ENCODE measurements around the gene KHNYN.
A peak's percentile ranks its signal among the peaks of the same experiment; 100 is the strongest.

Gene KHNYN

DNA sequence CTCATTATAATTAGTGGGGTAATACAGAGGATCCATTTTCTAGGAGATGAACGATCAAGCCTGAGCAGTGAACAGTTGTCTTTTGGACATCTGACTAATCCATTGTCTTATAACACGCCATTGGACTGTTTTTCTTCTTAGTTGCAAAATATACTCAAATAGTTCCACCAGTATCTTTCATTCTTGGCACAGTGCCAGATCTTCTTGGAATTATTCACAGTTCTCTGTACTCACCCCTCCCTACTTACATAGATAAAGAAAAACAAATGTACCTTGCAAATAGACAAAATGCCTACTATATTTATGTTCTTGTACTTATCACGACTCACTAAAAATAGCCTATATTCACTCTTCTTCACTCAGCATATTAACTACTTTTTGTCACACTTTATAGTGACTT is 4.0 kb upstream of the KHNYN start:
- TF ChIP-seq, protein P1, sequence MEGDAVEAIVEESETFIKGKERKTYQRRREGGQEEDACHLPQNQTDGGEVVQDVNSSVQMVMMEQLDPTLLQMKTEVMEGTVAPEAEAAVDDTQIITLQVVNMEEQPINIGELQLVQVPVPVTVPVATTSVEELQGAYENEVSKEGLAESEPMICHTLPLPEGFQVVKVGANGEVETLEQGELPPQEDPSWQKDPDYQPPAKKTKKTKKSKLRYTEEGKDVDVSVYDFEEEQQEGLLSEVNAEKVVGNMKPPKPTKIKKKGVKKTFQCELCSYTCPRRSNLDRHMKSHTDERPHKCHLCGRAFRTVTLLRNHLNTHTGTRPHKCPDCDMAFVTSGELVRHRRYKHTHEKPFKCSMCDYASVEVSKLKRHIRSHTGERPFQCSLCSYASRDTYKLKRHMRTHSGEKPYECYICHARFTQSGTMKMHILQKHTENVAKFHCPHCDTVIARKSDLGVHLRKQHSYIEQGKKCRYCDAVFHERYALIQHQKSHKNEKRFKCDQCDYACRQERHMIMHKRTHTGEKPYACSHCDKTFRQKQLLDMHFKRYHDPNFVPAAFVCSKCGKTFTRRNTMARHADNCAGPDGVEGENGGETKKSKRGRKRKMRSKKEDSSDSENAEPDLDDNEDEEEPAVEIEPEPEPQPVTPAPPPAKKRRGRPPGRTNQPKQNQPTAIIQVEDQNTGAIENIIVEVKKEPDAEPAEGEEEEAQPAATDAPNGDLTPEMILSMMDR (IDR thresholded peaks at IDR 0.05; ENCODE audit: low read depth, low read length, missing control alignments): no peak
- no peak for DNase-seq (ENCODE audit: extremely low read depth, low read depth)
- H3K4me3 ChIP-seq (replicated peaks; ENCODE audit: low read depth, low read length): no peak overlapping the region

DNA sequence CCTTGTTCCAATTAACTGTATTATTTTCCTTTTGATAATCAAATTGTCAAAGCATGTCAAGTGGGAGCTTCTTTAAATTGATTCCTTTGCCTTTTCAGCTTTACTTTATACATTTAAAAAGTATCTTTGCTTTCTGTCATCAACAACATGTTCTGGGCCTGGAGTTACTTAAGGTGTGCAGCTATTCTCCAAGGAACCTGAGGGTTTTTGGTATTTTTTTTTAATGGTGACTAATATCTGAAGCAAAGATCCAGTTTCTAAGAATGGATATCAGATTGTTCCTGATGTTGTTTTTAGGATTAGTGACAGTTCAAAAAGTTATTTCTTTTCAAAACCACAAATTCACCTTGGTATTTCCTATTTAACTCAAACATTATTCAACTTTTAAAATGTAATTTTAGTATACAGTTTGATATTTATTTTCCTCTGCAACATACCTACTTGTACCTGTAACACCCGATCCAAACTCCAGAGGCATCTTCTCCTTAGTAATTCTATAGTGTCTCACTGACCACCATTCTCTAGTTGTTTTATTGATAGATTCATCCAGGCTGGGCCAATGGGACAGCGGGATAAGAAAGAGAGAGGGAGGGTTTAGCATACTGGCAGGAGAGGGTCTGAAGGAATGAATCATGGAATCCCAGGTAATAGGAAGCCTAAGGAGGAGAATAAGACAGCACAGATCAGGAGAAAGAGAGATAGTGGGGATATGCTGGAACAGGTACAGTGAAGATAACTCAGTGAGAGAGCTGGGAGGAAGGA is 3.4 kb upstream of the KHNYN start:
- no peak overlapping the region for H3K4me3 ChIP-seq (replicated peaks; ENCODE audit: low read depth, low read length)
- TF ChIP-seq, protein P1 (IDR thresholded peaks at IDR 0.05; ENCODE audit: low read depth, low read length, missing control alignments): no peak
- no peak for DNase-seq (ENCODE audit: extremely low read depth, low read depth)

GRCh38 chr14:24426912-24427536 is 2.7 kb upstream of the KHNYN start:
- TF ChIP-seq, protein P1 (IDR thresholded peaks at IDR 0.05; ENCODE audit: low read depth, low read length, missing control alignments): no peak
- no peak overlapping the region for H3K4me3 ChIP-seq (replicated peaks; ENCODE audit: low read depth, low read length)
- DNase-seq (ENCODE audit: extremely low read depth, low read depth): no peak

GRCh38 chr14:24427537-24428508 is 1.9 kb upstream of the KHNYN start:
- H3K4me3 ChIP-seq (replicated peaks; ENCODE audit: low read depth, low read length): no peak overlapping the region
- no peak for DNase-seq (ENCODE audit: extremely low read depth, low read depth)
- TF ChIP-seq, protein P1 (IDR thresholded peaks at IDR 0.05; ENCODE audit: low read depth, low read length, missing control alignments): no peak

GRCh38 chr14:24428628-24429394 is 943 bp upstream of the KHNYN start:
- TF ChIP-seq, protein P1 (IDR thresholded peaks at IDR 0.05; ENCODE audit: low read depth, low read length, missing control alignments): no peak
- DNase-seq (ENCODE audit: extremely low read depth, low read depth): no peak
- peak overlapping the region; percentile 61 for H3K4me3 ChIP-seq (replicated peaks; ENCODE audit: low read depth, low read length)

DNA sequence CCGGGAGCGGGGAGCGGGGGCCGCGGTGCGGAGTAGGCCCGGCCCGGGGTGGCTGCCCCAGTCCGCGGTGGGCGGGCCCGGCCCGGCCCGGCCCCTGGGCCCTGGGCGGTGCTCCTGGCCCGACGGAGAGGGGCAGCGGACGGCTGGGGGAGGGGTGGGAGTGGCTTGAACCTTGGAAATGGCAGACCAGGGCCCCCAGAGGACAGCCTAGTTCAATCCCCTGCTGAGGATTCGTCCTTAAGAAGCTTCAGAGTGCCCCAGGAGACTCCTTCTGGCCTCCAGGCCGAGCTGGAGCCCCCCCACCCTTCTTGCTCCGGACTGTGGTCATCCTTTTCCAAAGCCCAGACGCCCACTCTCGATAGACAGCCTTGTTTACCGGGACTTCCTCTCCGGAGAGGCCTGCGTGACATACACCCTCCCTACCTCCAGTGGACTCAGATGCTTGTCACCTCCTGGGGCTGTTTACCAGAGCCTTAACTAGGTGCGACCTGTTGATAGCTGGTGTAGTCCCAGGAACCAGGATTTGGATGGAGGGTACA is 458 bp downstream of the KHNYN start:
- TF ChIP-seq, protein P1 (IDR thresholded peaks at IDR 0.05; ENCODE audit: low read depth, low read length, missing control alignments): no peak
- DNase-seq (ENCODE audit: extremely low read depth, low read depth): no peak
- H3K4me3 ChIP-seq (replicated peaks; ENCODE audit: low read depth, low read length): peak overlapping the region; percentile 61
